ENCODE results near the gene CEP55. TPM values are rescaled to one million over a fixed set of nuclear protein-coding genes. Genes with fewer than 3 reads are reported as not detected.
A peak's percentile ranks its signal among the peaks of the same experiment; 100 is the strongest.

CEP55 gene
- total RNA-seq, 1 donor from 2014 or later, result 3.2 TPM

- no peaks in the 10 kb centered on the region for H3K4me1 ChIP-seq
- H3K4me3 ChIP-seq, result no peak overlapping the region
- no peak overlapping the region for H3K27ac ChIP-seq
- TF ChIP-seq CTCF (IDR thresholded peaks at IDR 0.05) (no peak), POLR2AphosphoS5 (IDR thresholded peaks at IDR 0.05; ENCODE audit: insufficient read depth in 1 of 2, low read depth in 1 of 2) (no peak), POLR2A (IDR thresholded peaks at IDR 0.05) (no peak)
- no peaks in the 10 kb centered on the region for H3K27me3 ChIP-seq
- no peaks in the 10 kb centered on the region for H3K9me3 ChIP-seq
- H3K36me3 ChIP-seq, result no peaks in the 10 kb centered on the region
- intact Hi-C loops (cut with DNase I), result loop anchor here (5.0 kb wide), 1 partner anchor 1173 kb away; no protein-coding TSS in a partner anchor
- no peak for DNase-seq (ENCODE audit: extremely low spot score in 2 of 2)
Measured at GRCh38 chr10:93509816-93510215, 13.4 kb downstream of the CEP55 start.

DNA sequence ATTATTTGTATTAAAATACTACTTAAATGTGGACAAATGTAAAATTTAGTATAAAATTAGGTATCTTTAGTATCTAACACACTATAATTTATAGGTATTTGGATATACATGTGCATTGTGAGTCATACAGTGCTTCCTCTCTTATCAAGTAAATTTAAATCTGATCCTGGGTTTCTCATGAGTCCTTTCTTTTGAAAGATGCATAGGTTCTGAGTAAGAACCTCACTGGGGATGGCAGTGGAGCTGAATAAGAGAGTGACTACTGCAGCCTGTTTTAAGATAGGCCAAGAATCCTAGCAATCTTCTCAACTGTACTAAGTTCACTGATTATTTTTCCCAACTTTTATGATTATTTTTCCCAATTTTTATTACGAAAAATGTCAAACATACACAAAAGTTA is 16.2 kb downstream of the CEP55 start:
- H3K4me1 ChIP-seq, result peaks cover 5% of the 10 kb centered on the region
- intact Hi-C loops (cut with DNase I), result no loop called here
- no peak for DNase-seq (ENCODE audit: extremely low spot score in 2 of 2)
- no peak for TF ChIP-seq CTCF (IDR thresholded peaks at IDR 0.05)
- TF ChIP-seq POLR2A (IDR thresholded peaks at IDR 0.05), result no peak
- no peak for TF ChIP-seq POLR2AphosphoS5 (IDR thresholded peaks at IDR 0.05; ENCODE audit: insufficient read depth in 1 of 2, low read depth in 1 of 2)
- H3K4me3 ChIP-seq, result no peak overlapping the region
- no peaks in the 10 kb centered on the region for H3K9me3 ChIP-seq
- no peak overlapping the region for H3K27ac ChIP-seq
- no peaks in the 10 kb centered on the region for H3K36me3 ChIP-seq
- no peaks in the 10 kb centered on the region for H3K27me3 ChIP-seq

- Histone ChIP-seq H3K27me3 (no peaks in the 10 kb centered on the region), H3K4me3 (no peak overlapping the region), H3K27ac (no peak overlapping the region), H3K36me3 (no peaks in the 10 kb centered on the region), H3K9me3 (no peaks in the 10 kb centered on the region), H3K4me1 (peaks cover 5% of the 10 kb centered on the region)
- no peak for DNase-seq (ENCODE audit: extremely low spot score in 2 of 2)
- TF ChIP-seq POLR2AphosphoS5 (IDR thresholded peaks at IDR 0.05; ENCODE audit: insufficient read depth in 1 of 2, low read depth in 1 of 2), result no peak
- TF ChIP-seq CTCF (IDR thresholded peaks at IDR 0.05), result no peak
- no peak for TF ChIP-seq POLR2A (IDR thresholded peaks at IDR 0.05)
- intact Hi-C loops (cut with DNase I), result no loop called here
Measured at GRCh38 chr10:93513091-93513490, 16.7 kb downstream of the CEP55 start.

GRCh38 chr10:93514521-93514920 is 18.1 kb downstream of the CEP55 start:
- no peaks in the 10 kb centered on the region for H3K9me3 ChIP-seq

More at GRCh38 chr10:93514521-93514920, 18.1 kb downstream of the CEP55 start:
- intact Hi-C loops (cut with DNase I), result no loop called here
- Histone ChIP-seq H3K4me3 (no peak overlapping the region), H3K4me1 (peaks cover 5% of the 10 kb centered on the region), H3K36me3 (no peaks in the 10 kb centered on the region), H3K27me3 (no peaks in the 10 kb centered on the region), H3K27ac (peak overlapping the region; percentile 49)
- DNase-seq (ENCODE audit: extremely low spot score in 2 of 2), result no peak
- TF ChIP-seq POLR2AphosphoS5 (IDR thresholded peaks at IDR 0.05; ENCODE audit: insufficient read depth in 1 of 2, low read depth in 1 of 2), result no peak
- TF ChIP-seq CTCF (IDR thresholded peaks at IDR 0.05), result no peak
- no peak for TF ChIP-seq POLR2A (IDR thresholded peaks at IDR 0.05)

Data from vagina (tissue), 2 donors.